ENCODE measurements around the gene ANKRD16.

DNA sequence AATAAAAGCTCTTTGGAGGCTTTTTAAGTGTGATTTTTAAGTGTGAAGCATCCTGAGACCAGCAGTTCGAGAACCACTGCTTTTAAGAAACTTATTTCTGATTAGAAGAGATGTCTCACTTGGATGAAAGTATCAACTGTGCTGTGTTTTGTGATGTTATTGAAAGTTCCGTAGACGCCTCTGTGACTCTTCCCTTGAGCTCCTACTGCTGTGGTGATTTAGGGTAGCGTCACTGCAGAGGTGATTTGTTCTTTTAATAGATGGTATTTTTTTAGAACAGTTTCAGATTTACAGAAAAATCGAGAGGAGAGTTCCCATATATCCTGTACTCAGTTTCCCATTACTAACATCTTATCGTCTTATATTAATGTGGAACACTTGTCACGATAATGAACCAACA, 29.9 kb upstream of the ANKRD16 start:
- TF ChIP-seq POLR2A (IDR thresholded peaks at IDR 0.05) = no peak
- TF ChIP-seq EP300 (IDR thresholded peaks at IDR 0.05) = no peak
- TF ChIP-seq CTCF (IDR thresholded peaks at IDR 0.05) = no peak
